ENCODE data around the gene AGTPBP1.
"Not testable (repeated sequence)": the region's sequence is repeated elsewhere in the genome, so short reads cannot be mapped to it uniquely, and the experiment has no call there.

AGTPBP1 gene, protein sequence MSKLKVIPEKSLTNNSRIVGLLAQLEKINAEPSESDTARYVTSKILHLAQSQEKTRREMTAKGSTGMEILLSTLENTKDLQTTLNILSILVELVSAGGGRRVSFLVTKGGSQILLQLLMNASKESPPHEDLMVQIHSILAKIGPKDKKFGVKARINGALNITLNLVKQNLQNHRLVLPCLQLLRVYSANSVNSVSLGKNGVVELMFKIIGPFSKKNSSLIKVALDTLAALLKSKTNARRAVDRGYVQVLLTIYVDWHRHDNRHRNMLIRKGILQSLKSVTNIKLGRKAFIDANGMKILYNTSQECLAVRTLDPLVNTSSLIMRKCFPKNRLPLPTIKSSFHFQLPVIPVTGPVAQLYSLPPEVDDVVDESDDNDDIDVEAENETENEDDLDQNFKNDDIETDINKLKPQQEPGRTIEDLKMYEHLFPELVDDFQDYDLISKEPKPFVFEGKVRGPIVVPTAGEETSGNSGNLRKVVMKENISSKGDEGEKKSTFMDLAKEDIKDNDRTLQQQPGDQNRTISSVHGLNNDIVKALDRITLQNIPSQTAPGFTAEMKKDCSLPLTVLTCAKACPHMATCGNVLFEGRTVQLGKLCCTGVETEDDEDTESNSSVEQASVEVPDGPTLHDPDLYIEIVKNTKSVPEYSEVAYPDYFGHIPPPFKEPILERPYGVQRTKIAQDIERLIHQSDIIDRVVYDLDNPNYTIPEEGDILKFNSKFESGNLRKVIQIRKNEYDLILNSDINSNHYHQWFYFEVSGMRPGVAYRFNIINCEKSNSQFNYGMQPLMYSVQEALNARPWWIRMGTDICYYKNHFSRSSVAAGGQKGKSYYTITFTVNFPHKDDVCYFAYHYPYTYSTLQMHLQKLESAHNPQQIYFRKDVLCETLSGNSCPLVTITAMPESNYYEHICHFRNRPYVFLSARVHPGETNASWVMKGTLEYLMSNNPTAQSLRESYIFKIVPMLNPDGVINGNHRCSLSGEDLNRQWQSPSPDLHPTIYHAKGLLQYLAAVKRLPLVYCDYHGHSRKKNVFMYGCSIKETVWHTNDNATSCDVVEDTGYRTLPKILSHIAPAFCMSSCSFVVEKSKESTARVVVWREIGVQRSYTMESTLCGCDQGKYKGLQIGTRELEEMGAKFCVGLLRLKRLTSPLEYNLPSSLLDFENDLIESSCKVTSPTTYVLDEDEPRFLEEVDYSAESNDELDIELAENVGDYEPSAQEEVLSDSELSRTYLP

GRCh38 chr9:85741875-85742596 is at the start of gene AGTPBP1:
TSS of gene AGTPBP1 (minus strand) at chr9:85741954. CDS start at chr9:85712533, 29,421 bp downstream.
- DNase-seq: peak; percentile 97

- not testable (repeated sequence) for DNase-seq
These were observed 44.4 kb upstream of the AGTPBP1 start for GRCh38 chr9:85786116-85786515.

GRCh38 chr9:85773844-85774243 is 32.1 kb upstream of the AGTPBP1 start:
- not testable (repeated sequence) for DNase-seq

- DNase-seq: not testable (repeated sequence)
These were observed 20.0 kb upstream of the AGTPBP1 start for GRCh38 chr9:85761802-85762201.

GRCh38 chr9:85757716-85758115 is 16.0 kb upstream of the AGTPBP1 start:
- not testable (repeated sequence) for DNase-seq

DNA sequence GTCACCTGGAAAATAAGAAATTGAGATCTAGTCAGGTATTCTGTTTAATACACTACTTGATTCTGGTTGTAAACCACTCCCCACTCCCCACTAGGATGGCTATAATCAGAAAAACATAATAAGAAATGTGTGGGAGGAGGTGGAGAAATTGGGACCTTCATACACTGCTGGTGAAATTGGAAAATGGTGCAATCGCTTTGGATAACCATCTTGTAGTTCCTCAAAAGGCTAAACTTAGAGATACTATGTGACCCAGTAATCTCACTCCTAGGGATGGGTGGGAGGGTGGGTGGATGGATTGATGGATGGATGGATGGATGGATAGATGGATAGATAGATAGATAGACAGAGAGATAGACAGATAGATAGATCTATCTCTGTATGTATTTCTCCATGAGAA is 14.5 kb upstream of the AGTPBP1 start:
- not testable (repeated sequence) for DNase-seq

DNA sequence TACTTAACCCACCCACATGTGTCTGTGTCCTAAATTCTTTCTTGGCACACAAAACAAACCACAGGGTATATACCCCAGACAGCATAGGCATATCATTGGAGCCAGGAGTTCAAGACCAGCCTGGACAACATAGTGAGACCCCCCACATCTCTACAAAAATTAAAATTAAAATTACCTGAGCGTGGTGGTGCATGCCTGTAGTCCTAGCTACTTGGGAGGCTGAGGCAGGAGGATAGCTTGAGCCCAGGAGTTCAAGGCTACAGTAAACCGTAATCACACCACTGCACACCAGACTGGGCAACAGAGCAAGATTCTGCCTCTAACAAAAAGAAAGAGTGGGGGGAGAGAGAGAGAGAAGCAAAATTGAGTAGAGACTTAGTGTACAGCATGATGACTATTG is 4.6 kb upstream of the AGTPBP1 start:
- DNase-seq: no peak

DNA sequence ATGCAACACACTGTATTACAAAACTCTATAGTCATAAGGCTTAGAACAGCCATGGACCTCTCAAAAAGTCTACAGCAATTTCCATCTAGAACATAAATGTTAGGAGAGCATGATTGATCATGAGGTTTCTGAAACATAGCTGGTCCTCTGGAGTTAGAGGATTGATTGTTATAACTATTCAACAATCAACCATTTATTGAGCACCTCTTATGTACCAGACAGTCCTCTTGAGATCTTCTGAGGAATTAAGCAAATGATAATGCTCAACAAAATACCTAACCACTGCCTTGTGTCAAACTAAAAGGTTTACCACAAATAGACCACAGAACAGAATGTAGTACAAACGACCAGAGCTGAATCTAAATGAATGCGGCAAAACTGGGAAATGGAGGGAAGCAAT is 3.4 kb upstream of the AGTPBP1 start:
- DNase-seq: no peak

GRCh38 chr9:85744480-85744879 is 2.7 kb upstream of the AGTPBP1 start:
- DNase-seq: no peak

DNA sequence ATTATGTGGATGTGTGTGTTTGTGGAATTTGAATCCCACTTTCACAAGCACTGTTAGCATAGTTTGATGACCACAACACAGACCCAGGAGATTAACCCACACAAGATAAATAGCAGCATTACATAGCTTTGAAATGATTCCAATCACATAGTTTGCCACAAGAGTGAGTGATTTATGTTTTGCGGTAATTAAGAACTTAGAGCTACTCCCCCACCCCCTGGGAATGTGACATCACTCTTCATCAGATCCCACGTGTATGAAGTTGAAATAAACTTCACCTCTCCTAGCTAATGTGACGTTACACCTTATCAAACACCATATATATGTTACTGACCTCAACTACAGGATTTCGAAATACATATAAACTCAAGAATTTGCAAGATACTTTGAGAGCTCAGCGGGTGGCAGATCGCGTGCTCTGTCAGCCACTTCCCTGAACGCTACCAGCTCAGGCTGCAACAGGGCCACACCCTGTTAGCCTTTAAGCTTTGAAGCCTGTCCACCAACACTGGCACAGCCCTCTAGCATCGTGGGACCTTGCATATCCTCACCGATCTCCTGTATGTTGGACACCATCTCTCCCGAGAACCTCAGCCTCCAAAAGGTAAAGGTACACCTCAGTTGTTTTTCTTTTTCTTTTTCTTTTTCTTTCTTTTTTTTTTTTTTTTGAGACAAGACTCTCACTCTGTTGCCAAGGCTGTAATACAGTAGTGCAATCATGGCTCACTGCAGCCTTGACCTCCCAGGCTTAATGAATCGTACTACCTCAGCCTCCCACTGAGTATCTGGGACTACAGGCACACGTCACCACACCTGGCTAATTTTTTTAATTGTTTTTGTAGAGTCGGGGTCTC is 1.7 kb upstream of the AGTPBP1 start:
- peak; percentile 37 for DNase-seq

- DNase-seq: peak; percentile 74
These were observed 813 bp upstream of the AGTPBP1 start for GRCh38 chr9:85742597-85742936.

- peak; percentile 80 for DNase-seq
These were observed 469 bp downstream of the AGTPBP1 start for GRCh38 chr9:85741095-85741874.

GRCh38 chr9:85740787-85741094 is 1.0 kb downstream of the AGTPBP1 start:
- DNase-seq: no peak

- no peak for DNase-seq
These were observed 3.2 kb downstream of the AGTPBP1 start for GRCh38 chr9:85738509-85738908.

- no peak for DNase-seq
These were observed 4.1 kb downstream of the AGTPBP1 start for GRCh38 chr9:85737671-85738070.

- no peak for DNase-seq
These were observed 10.7 kb downstream of the AGTPBP1 start for GRCh38 chr9:85730916-85731630.

DNA sequence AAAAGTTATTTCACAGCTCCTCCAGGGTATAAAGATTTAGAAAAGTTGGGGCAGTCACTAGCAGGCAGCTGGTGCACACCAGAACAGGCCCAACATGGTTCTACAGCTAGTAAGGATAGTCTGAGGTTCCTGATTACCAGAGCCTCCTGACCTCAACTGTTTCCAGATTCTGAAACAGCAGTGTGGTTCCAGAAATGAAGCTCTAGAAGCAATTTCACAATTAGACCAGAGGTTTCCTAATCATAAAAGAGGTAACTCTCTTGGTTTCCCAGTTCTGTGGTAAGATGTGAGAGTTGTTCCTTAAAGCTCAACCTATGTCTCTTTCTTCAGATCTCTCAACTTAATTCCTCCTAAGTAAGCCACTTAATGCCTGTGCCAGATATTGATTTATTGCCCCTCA is 11.9 kb downstream of the AGTPBP1 start:
- DNase-seq: peak; percentile 53

- no peak for DNase-seq
These were observed 14.3 kb downstream of the AGTPBP1 start for GRCh38 chr9:85727500-85727899.

DNA sequence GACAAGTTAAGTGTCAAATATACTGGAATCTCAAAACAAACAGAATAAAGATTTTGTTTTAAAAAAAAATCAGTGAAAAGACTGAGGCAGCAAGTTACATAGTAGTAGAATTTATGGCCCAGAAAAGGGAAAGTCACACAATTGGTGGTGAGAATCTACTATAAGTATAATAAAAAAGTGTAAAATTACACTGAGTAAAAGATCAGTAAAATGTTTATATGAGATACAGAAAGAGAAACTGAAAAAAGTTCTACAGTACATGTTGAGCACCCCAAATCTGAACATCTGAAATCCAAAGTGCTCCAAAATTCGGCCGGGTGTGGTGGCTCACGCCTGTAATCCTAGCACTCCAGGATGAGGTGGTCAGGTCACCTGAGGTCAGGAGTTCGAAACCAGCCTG is 15.0 kb downstream of the AGTPBP1 start:
- no peak for DNase-seq

GRCh38 chr9:85723215-85723614 is 18.5 kb downstream of the AGTPBP1 start:
- no peak for DNase-seq

All from activated CD4-positive, alpha-beta T cell treated with anti-CD3 and anti-CD28 coated beads, Interleukin-2, Interleukin-6, amounts not matched to agents 100 ng/mL and 50 ng/mL, durations not matched to agents 16 hours and 8 hours (primary cell).